OCI-LY7 (cell line): ENCODE results near the gene ALKBH3. TPM values are rescaled to one million over a fixed set of nuclear protein-coding genes. Genes with fewer than 3 reads are reported as not detected.

Experiments
- BruUV-seq: library from RNA; stranded (reverse); fragments of 400-500 nt; replicated peaks from 2 replicates; lab custom pipeline; 2021; lab: Mats Ljungman, UMichigan
- CTCF ChIA-PET: fragments of 300-600 bp; sonication (Branson Sonifier 250); formaldehyde crosslinking; loops from one replicate; lab custom pipeline; 2022; ENCODE audit warnings: antibody characterized with exemption; ENCODE audit not compliant: unreplicated experiment; lab: Charles Lee
- POLR2A ChIA-PET: fragments of 300-600 bp; sonication (Branson Sonifier 250); formaldehyde crosslinking; loops from one replicate; lab custom pipeline; 2022; ENCODE audit warnings: antibody characterized with exemption; lab: Charles Lee
- DNase-seq: peaks from one replicate; pipeline ENCODE4 v3.0.0-alpha.2; 2015; ENCODE audit warnings: low spot score
- H2AFZ ChIP-seq: fragments of 200-600 bp; sonication (generic), shearing (Covaris generic); 2 replicates; pipeline ENCODE4 v1.6.1; 2014; ENCODE audit warnings: mild to moderate bottlenecking, antibody characterized with exemption, low read length, moderate library complexity
- H3K27ac ChIP-seq: fragments of 200-600 bp; sonication (generic); 2 replicates; pipeline ENCODE4 v1.5.1; 2014; ENCODE audit warnings: mixed run types, low read depth, mild to moderate bottlenecking, moderate library complexity, low read length, inconsistent platforms; ENCODE audit not compliant: poor library complexity, severe bottlenecking
- H3K36me3 ChIP-seq: fragments of 200-600 bp; sonication (generic); 2 replicates; pipeline ENCODE4 v1.6.1; 2014; ENCODE audit warnings: mild to moderate bottlenecking, antibody characterized with exemption, low read length, moderate library complexity, mixed read lengths; ENCODE audit not compliant: insufficient read depth
- H3K4me1 ChIP-seq: fragments of 200-600 bp; sonication (generic); 2 replicates; pipeline ENCODE4 v1.5.1; 2014; ENCODE audit warnings: mild to moderate bottlenecking, low read length; ENCODE audit not compliant: insufficient read depth, poor library complexity, severe bottlenecking
- H3K4me2 ChIP-seq: fragments of 200-600 bp; sonication (generic); 2 replicates; pipeline ENCODE4 v1.6.1; 2014; ENCODE audit warnings: mild to moderate bottlenecking, low read length
- H3K4me3 ChIP-seq: fragments of 200-600 bp; sonication (generic); 2 replicates; pipeline ENCODE4 v1.5.1; 2014; ENCODE audit warnings: mild to moderate bottlenecking, low read depth, low read length; ENCODE audit not compliant: poor library complexity, severe bottlenecking
- H3K79me2 ChIP-seq: fragments of 200-600 bp; sonication (generic); 2 replicates; pipeline ENCODE4 v1.6.1; 2016; ENCODE audit warnings: low read depth, mild to moderate bottlenecking, low read length, moderate library complexity, mixed read lengths; ENCODE audit not compliant: insufficient read depth
- H3K9me2 ChIP-seq: fragments of 200-600 bp; sonication (generic); 2 replicates; pipeline ENCODE4 v1.6.1; 2016; ENCODE audit warnings: mild to moderate bottlenecking, low read length, mixed read lengths; ENCODE audit not compliant: insufficient read depth
- H3K9me3 ChIP-seq: fragments of 200-600 bp; sonication (generic); 2 replicates; pipeline ENCODE4 v1.6.1; 2014; ENCODE audit warnings: mild to moderate bottlenecking, mixed run types, low read length, mixed read lengths
- H4K20me1 ChIP-seq: fragments of 200-600 bp; sonication (generic); 2 replicates; pipeline ENCODE4 v1.6.1; 2014; ENCODE audit warnings: mild to moderate bottlenecking, antibody characterized with exemption, low read length, moderate library complexity, mixed read lengths; ENCODE audit not compliant: insufficient read depth
- EZH2phosphoT487 ChIP-seq: fragments of 200-600 bp; sonication (generic); IDR thresholded peaks from 2 replicates; pipeline ENCODE4 v1.6.1; 2018; ENCODE audit warnings: low read depth, borderline replicate concordance, mild to moderate bottlenecking, mixed run types, antibody characterized with exemption, low read length, moderate library complexity, mixed read lengths
- intact Hi-C: fragments of 100-400 bp; cut with micrococcal nuclease; formaldehyde crosslinking; loops from one replicate; pipeline ENCODE4 v1.10.0; 2022; ENCODE audit not compliant: unreplicated experiment
- total RNA-seq, 2 experiments: library from RNA; depleted of rRNA in 1 of 2; stranded (reverse); fragments of >200 nt in 1 of 2; shearing (Covaris generic) in 1 of 2; gene quantifications; 2 replicates each; pipeline ENCODE4 v1.2.3, GENCODE V29; 2014 to 2022
- TF ChIP-seq, protein P1 (sequence below): fragments of 200-600 bp; sonication (generic); conservative IDR thresholded peaks from 2 replicates; pipeline ENCODE4 v1.5.1; 2014; ENCODE audit warnings: mild to moderate bottlenecking, antibody characterized with exemption, low read length, moderate library complexity, mixed read lengths

The ALKBH3 gene
- total RNA-seq, 2 experiments from 2014 or later: not detected

DNA sequence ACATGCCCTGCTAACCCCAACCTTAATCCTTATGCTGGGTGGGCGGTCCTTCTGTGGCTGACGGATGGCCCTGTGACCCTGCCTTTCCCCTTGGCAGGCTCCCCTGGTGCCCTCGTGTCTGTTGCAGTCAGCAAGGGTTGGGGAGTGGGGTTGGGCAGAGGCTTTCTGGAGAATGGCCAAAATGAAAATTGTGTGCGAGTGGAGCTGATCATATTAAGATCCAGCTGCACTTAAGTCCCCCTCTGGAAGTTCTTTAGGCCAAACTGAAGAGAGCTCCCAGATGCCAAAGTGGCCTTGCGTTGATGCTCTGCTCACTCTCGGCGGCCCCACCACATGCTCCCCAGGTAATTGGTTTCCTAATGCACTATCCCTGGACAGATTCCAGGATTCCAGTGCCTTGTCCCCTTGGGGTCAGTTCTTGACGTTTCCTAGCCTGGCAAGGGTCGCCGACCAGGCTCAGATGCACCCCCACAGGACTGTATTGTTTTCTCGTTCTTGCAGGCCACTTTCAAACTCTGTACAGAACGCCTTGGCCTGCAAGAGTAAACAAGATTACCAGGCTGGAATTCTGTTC, 45.4 kb downstream of the ALKBH3 start:
- H3K79me2 ChIP-seq: no peaks in the 10 kb centered on the region
- intact Hi-C loops: no loop called here
- H3K4me2 ChIP-seq: no peak overlapping the region
- CTCF ChIA-PET: no interaction called here
- POLR2A ChIA-PET: interaction anchor here (0.7 kb wide), 1 partner anchor 13 kb away, joined by 3 read pairs; no protein-coding TSS in a partner anchor
- H3K9me3 ChIP-seq: no peaks in the 10 kb centered on the region
- TF ChIP-seq EZH2phosphoT487: no peak
- TF ChIP-seq, protein P1, sequence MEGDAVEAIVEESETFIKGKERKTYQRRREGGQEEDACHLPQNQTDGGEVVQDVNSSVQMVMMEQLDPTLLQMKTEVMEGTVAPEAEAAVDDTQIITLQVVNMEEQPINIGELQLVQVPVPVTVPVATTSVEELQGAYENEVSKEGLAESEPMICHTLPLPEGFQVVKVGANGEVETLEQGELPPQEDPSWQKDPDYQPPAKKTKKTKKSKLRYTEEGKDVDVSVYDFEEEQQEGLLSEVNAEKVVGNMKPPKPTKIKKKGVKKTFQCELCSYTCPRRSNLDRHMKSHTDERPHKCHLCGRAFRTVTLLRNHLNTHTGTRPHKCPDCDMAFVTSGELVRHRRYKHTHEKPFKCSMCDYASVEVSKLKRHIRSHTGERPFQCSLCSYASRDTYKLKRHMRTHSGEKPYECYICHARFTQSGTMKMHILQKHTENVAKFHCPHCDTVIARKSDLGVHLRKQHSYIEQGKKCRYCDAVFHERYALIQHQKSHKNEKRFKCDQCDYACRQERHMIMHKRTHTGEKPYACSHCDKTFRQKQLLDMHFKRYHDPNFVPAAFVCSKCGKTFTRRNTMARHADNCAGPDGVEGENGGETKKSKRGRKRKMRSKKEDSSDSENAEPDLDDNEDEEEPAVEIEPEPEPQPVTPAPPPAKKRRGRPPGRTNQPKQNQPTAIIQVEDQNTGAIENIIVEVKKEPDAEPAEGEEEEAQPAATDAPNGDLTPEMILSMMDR: no peak
- H3K27ac ChIP-seq: no peak overlapping the region
- DNase-seq: no peak
- no peaks in the 10 kb centered on the region for H3K9me2 ChIP-seq
- no peak overlapping the region for H2AFZ ChIP-seq
- H3K36me3 ChIP-seq: no peaks in the 10 kb centered on the region
- H3K4me1 ChIP-seq: no peaks in the 10 kb centered on the region
- no TSS peak for BruUV-seq
- H3K4me3 ChIP-seq: no peak overlapping the region
- H4K20me1 ChIP-seq: no peaks in the 10 kb centered on the region

DNA sequence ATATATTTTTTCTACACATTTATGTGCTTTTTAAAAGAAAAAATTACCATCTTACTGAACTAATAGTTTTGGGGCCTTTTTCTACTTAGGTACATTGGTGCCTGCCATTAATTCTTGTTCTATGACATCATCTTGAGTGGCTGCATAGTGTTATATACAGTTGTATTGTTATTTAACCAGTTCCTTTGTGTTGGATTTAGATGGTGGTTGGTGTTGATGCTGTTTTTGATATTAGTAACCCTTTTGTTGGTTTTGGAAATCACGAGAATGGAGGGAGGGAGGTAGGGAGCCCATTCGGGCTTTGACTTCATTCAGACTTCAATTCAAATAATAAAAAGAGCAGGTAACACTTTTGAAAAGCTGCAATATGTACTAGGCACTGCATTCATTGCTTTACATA, 46.4 kb downstream of the ALKBH3 start:
- BruUV-seq: no TSS peak
- no peaks in the 10 kb centered on the region for H3K9me3 ChIP-seq
- no peaks in the 10 kb centered on the region for H4K20me1 ChIP-seq
- intact Hi-C loops: no loop called here
- no peak overlapping the region for H3K4me2 ChIP-seq
- no peak overlapping the region for H3K4me3 ChIP-seq
- no peak overlapping the region for H2AFZ ChIP-seq
- ChIA-PET CTCF (no interaction called here), POLR2A (no interaction called here)
- H3K27ac ChIP-seq: no peak overlapping the region
- TF ChIP-seq EZH2phosphoT487: no peak
- TF ChIP-seq, protein P1: no peak
- H3K4me1 ChIP-seq: no peaks in the 10 kb centered on the region
- H3K79me2 ChIP-seq: no peaks in the 10 kb centered on the region
- DNase-seq: no peak
- no peaks in the 10 kb centered on the region for H3K36me3 ChIP-seq
- no peaks in the 10 kb centered on the region for H3K9me2 ChIP-seq

DNA sequence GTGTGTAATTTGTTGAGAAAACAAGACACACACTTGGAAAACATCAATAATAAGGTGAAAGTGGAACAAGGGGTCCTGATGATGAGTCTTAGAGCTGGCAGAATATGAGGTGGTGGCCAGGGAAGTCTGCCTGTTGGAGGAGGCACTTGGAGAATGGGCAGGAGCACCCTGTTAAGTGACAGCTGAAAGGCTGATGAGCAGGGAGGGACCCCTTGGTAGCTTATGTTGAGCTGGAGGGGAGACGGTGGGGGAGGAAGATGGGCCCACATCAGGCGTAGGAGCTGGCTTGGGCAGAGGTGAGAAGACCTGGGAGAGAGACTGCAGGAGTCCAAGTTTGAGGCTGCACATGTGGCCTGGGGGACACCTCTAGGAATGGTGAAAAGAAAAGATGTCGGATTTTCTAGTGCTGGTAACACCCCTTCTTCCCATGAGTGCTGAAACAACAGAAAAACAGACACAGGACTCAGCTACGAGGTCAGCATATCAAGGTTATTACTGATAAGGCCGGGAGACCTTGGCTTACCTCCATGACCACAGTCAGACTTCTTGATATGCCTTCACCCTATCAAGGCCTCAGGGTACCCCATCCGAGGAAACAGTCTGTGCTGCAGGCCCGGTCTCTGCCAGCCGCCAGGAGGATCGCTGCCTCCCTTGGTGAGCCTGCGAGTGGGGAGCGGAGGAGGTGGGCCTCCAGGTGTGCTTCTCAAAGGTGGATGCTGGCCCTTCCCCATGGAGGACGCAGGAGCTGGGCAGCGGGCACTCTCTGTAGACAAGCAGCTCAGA, 47.5 kb downstream of the ALKBH3 start:
- DNase-seq: no peak
- ChIA-PET CTCF (no interaction called here), POLR2A (no interaction called here)
- no peaks in the 10 kb centered on the region for H3K4me1 ChIP-seq
- TF ChIP-seq, protein P1: no peak
- TF ChIP-seq EZH2phosphoT487: no peak
- intact Hi-C loops: no loop called here
- H3K27ac ChIP-seq: no peak overlapping the region
- no peaks in the 10 kb centered on the region for H3K9me3 ChIP-seq
- H3K9me2 ChIP-seq: no peaks in the 10 kb centered on the region
- H3K79me2 ChIP-seq: no peaks in the 10 kb centered on the region
- no peaks in the 10 kb centered on the region for H3K36me3 ChIP-seq
- no peaks in the 10 kb centered on the region for H4K20me1 ChIP-seq
- H3K4me3 ChIP-seq: no peak overlapping the region
- H2AFZ ChIP-seq: no peak overlapping the region
- no TSS peak for BruUV-seq
- H3K4me2 ChIP-seq: no peak overlapping the region
